IMR-90 (cell line): ENCODE measurements around the gene P2RY2. TPM values are rescaled to one million over a fixed set of nuclear protein-coding genes. Genes with fewer than 3 reads are reported as not detected.

ENCODE experiments used
- ATAC-seq: fragments of 200-7000 bp; cut with Tn5 transposase; 2 replicates; pipeline ENCODE4 v1.9.1; 2020; ENCODE audit warnings: low read depth, mild to moderate bottlenecking, moderate library complexity
- BruUV-seq: library from RNA; stranded (reverse); fragments of 400-500 nt; replicated peaks from 2 replicates; lab custom pipeline; 2021; lab: Mats Ljungman, UMichigan
- CTCF ChIA-PET: fragments of 300-600 bp; formaldehyde crosslinking; extraction: SDS; loops from one replicate; lab custom pipeline; 2021; ENCODE audit warnings: antibody characterized with exemption; lab: Yijun Ruan, JAX
- POLR2A ChIA-PET: fragments of 300-600 bp; sonication (Branson Sonifier 250); formaldehyde crosslinking; loops from one replicate; lab custom pipeline; 2022; ENCODE audit warnings: antibody characterized with exemption; ENCODE audit not compliant: unreplicated experiment; lab: Charles Lee
- DNase-seq: peaks from one replicate; pipeline ENCODE4 v3.0.0; 2013
- H2AFZ ChIP-seq: replicated peaks from 2 replicates; pipeline ENCODE3; 2013; ENCODE audit warnings: low read length, mild to moderate bottlenecking; ENCODE audit not compliant: poor library complexity
- H2AK5ac ChIP-seq: 2 replicates; pipeline ENCODE4 v1.6.1; 2013; ENCODE audit warnings: low read depth, low read length, inconsistent platforms
- H2AK9ac ChIP-seq: replicated peaks from 2 replicates; pipeline ENCODE3; 2013; ENCODE audit warnings: mild to moderate bottlenecking, low read depth, low read length, moderate library complexity; ENCODE audit not compliant: poor library complexity
- H2BK120ac ChIP-seq: 2 replicates; pipeline ENCODE4 v1.6.1; 2013; ENCODE audit warnings: low read depth, low read length, inconsistent platforms
- H2BK15ac ChIP-seq: 3 replicates; pipeline ENCODE4 v1.6.1; 2013; ENCODE audit warnings: low read depth, low read length, inconsistent platforms
- H2BK20ac ChIP-seq: 2 replicates; pipeline ENCODE4 v1.6.1; 2013; ENCODE audit warnings: low read depth, mild to moderate bottlenecking, inconsistent platforms, low read length, moderate library complexity
- H2BK5ac ChIP-seq: 2 replicates; pipeline ENCODE4 v1.6.1; 2013; ENCODE audit warnings: mild to moderate bottlenecking, low read depth, low read length, inconsistent platforms; ENCODE audit not compliant: poor library complexity, severe bottlenecking
- H3K14ac ChIP-seq: replicated peaks from 2 replicates; pipeline ENCODE4 v1.6.1; 2013; ENCODE audit warnings: low read depth, low read length, inconsistent platforms
- H3K18ac ChIP-seq: 2 replicates; pipeline ENCODE4 v1.6.1; 2013; ENCODE audit warnings: low read depth, low read length, control low read depth
- H3K23ac ChIP-seq: 2 replicates; pipeline ENCODE4 v1.6.1; 2013; ENCODE audit warnings: low read depth, low read length, inconsistent platforms
- H3K27ac ChIP-seq: 2 replicates; pipeline ENCODE4 v1.5.1; 2013; ENCODE audit warnings: mild to moderate bottlenecking, control low read depth, low read length; ENCODE audit not compliant: insufficient read depth
- H3K27me3 ChIP-seq: 2 replicates; pipeline ENCODE4 v1.6.1; 2013; ENCODE audit warnings: low read length; ENCODE audit not compliant: control insufficient read depth, insufficient read depth
- H3K36me3 ChIP-seq: 2 replicates; pipeline ENCODE4 v1.6.1; 2013; ENCODE audit warnings: low read length, mixed read lengths; ENCODE audit not compliant: control insufficient read depth, insufficient read depth
- H3K4ac ChIP-seq: 2 replicates; pipeline ENCODE4 v1.6.1; 2013; ENCODE audit warnings: low read depth, low read length, inconsistent platforms
- H3K4me1 ChIP-seq: 2 replicates; pipeline ENCODE4 v1.6.1; 2013; ENCODE audit warnings: low read length, mixed read lengths; ENCODE audit not compliant: control insufficient read depth, insufficient read depth
- H3K4me2 ChIP-seq: 2 replicates; pipeline ENCODE4 v1.6.1; 2013; ENCODE audit warnings: low read depth, mild to moderate bottlenecking, control low read depth, low read length, moderate library complexity
- H3K4me3 ChIP-seq: 2 replicates; pipeline ENCODE4 v1.5.1; 2013; ENCODE audit warnings: low read depth, mild to moderate bottlenecking, control low read depth, low read length, moderate library complexity; ENCODE audit not compliant: insufficient read depth
- H3K56ac ChIP-seq: 2 replicates; pipeline ENCODE4 v1.6.1; 2013; ENCODE audit warnings: low read length, inconsistent platforms; ENCODE audit not compliant: insufficient read depth; ENCODE audit errors: extremely low read depth
- H3K79me1 ChIP-seq, 2 experiments: 2 replicates each; pipeline ENCODE4 v1.6.1; 2013; ENCODE audit warnings: low read length in 2 of 2, inconsistent platforms in 1 of 2, low read depth in 1 of 2
- H3K9ac ChIP-seq: 2 replicates; pipeline ENCODE4 v1.6.1; 2013; ENCODE audit warnings: low read depth, low read length, control low read depth
- H3K9me1 ChIP-seq: 2 replicates; pipeline ENCODE4 v1.6.1; 2013; ENCODE audit warnings: low read length, inconsistent platforms; ENCODE audit not compliant: insufficient read depth
- H3K9me3 ChIP-seq: 2 replicates; pipeline ENCODE4 v1.6.1; 2013; ENCODE audit warnings: low read length; ENCODE audit not compliant: control insufficient read depth, insufficient read depth
- H4K20me1 ChIP-seq: 2 replicates; pipeline ENCODE4 v1.6.1; 2013; ENCODE audit warnings: low read length, inconsistent platforms; ENCODE audit not compliant: insufficient read depth
- H4K5ac ChIP-seq: 2 replicates; pipeline ENCODE4 v1.6.1; 2013; ENCODE audit warnings: mild to moderate bottlenecking, low read depth, low read length, control low read depth
- H4K8ac ChIP-seq, 2 experiments: 2 replicates each; pipeline ENCODE4 v1.6.1; 2013; ENCODE audit warnings: low read depth in 2 of 2, low read length in 2 of 2, control low read depth in 1 of 2, inconsistent platforms in 1 of 2
- H4K91ac ChIP-seq: 2 replicates; pipeline ENCODE4 v1.6.1; 2013; ENCODE audit warnings: low read depth, low read length, inconsistent platforms; ENCODE audit not compliant: insufficient read depth
- BHLHE40 ChIP-seq: fragments of 150-350 bp; IDR thresholded peaks from 2 replicates; pipeline ENCODE4 v1.6.1; 2016; ENCODE audit warnings: mild to moderate bottlenecking, low read depth, low read length
- CEBPB ChIP-seq: IDR thresholded peaks from 2 replicates; pipeline ENCODE4 v1.6.1; 2012; ENCODE audit warnings: low read depth, low read length, improper control_type of control experiment
- CTCF ChIP-seq: conservative IDR thresholded peaks from 2 replicates; pipeline ENCODE4 v1.5.1; 2012; ENCODE audit warnings: mild to moderate bottlenecking, low read depth, low read length, improper control_type of control experiment
- ELK1 ChIP-seq: fragments of 150-350 bp; IDR thresholded peaks from 2 replicates; pipeline ENCODE4 v1.6.1; 2016; ENCODE audit warnings: low read depth, mild to moderate bottlenecking, low read length, moderate library complexity, borderline replicate concordance
- FOS ChIP-seq: fragments of 150-350 bp; IDR thresholded peaks from 2 replicates; pipeline ENCODE4 v1.6.1; 2016; ENCODE audit warnings: low read depth, low read length
- MAFK ChIP-seq: IDR thresholded peaks from 2 replicates; pipeline ENCODE4 v1.6.1; 2012; ENCODE audit warnings: low read depth, low read length, improper control_type of control experiment
- MAZ ChIP-seq: IDR thresholded peaks from 2 replicates; pipeline ENCODE4 v1.6.1; 2012; ENCODE audit warnings: low read depth, mild to moderate bottlenecking, low read length, improper control_type of control experiment, moderate library complexity, borderline replicate concordance
- NFE2L2 ChIP-seq: fragments of 150-350 bp; IDR thresholded peaks from 2 replicates; pipeline ENCODE4 v1.6.1; 2016; ENCODE audit warnings: low read depth, mild to moderate bottlenecking, low read length
- POLR2A ChIP-seq: IDR thresholded peaks from 2 replicates; pipeline ENCODE4 v1.6.1; 2012; ENCODE audit warnings: mild to moderate bottlenecking, low read depth, low read length
- RAD21 ChIP-seq: IDR thresholded peaks from 2 replicates; pipeline ENCODE4 v1.6.1; 2012; ENCODE audit warnings: low read length, improper control_type of control experiment
- RCOR1 ChIP-seq: IDR thresholded peaks from 2 replicates; pipeline ENCODE4 v1.6.1; 2012; ENCODE audit warnings: mild to moderate bottlenecking, low read length, improper control_type of control experiment; ENCODE audit not compliant: insufficient replicate concordance
- RFX5 ChIP-seq: IDR thresholded peaks from 2 replicates; pipeline ENCODE4 v1.8.0; 2012; ENCODE audit warnings: low read depth, mild to moderate bottlenecking, low read length, moderate library complexity
- SMC3 ChIP-seq: fragments of 150-350 bp; IDR thresholded peaks from 2 replicates; pipeline ENCODE4 v1.6.1; 2016; ENCODE audit warnings: low read depth, mild to moderate bottlenecking, antibody characterized with exemption, low read length, moderate library complexity
- USF2 ChIP-seq: fragments of 150-350 bp; IDR thresholded peaks from 2 replicates; pipeline ENCODE4 v1.6.1; 2017; ENCODE audit warnings: mild to moderate bottlenecking, antibody characterized with exemption, low read length, low read depth
- WGBS, 2 experiments: methylation state at CpG; one replicate each; pipeline versions ENCODE4 v1.1.5 to v1.1.7; 2013; ENCODE audit warnings: missing lambda C conversion rate in 2 of 2; ENCODE audit not compliant: insufficient read length in 1 of 2; ENCODE audit errors: extremely low coverage in 2 of 2; 5-methylcytosine and 5-hydroxymethylcytosine counted together
- dilution Hi-C: fragments of 300-500 bp; cut with HindIII; formaldehyde crosslinking; loops from one replicate; pipeline ENCODE4 v1.14.3; 2018; ENCODE audit warnings: low sequenced_read_pairs; ENCODE audit not compliant: unreplicated experiment
- in situ Hi-C: fragments of 300-500 bp; cut with MboI; formaldehyde crosslinking; loops from 3 replicates; pipeline ENCODE4 v1.14.3; 2019; ENCODE audit warnings: low sequenced_read_pairs, inconsistent platforms, mixed read lengths
- intact Hi-C: fragments of 100-400 bp; cut with micrococcal nuclease; formaldehyde crosslinking; loops from 2 replicates; pipeline ENCODE4 v1.10.0; 2022
- polyA plus RNA-seq, 3 experiments: library from polyadenylated mRNA; depleted of rRNA; stranded (reverse); fragments of >200 nt; gene quantifications; 2 replicates each; pipeline ENCODE4 v1.2.3, GENCODE V29; 2012; ENCODE audit warnings: low replicate concordance in 1 of 3
- total RNA-seq: library from RNA; depleted of rRNA; stranded (reverse); fragments of >200 nt; gene quantifications from 2 replicates; pipeline ENCODE4 v1.2.3, GENCODE V29; 2012

Gene P2RY2
- total and polyA plus RNA-seq, 2 of the 4 experiments (the other 2 are of a cell fraction): not detected

GRCh38 chr11:73218830-73219215 lies 742 bp downstream of the P2RY2 start:
- Histone ChIP-seq H2BK120ac (no peak overlapping the region), H4K8ac (no peak overlapping the region), H3K27me3 (peaks cover 59% of the 10 kb centered on the region), H2BK15ac (no peak overlapping the region), H3K9me3 (no peaks in the 10 kb centered on the region), H2AFZ (peak overlapping the region; percentile 90), H4K91ac (no peak overlapping the region), H3K4ac (no peak overlapping the region), H2AK9ac (no peak overlapping the region), H3K4me2 (peak overlapping the region; percentile 86), H3K14ac (no peak overlapping the region), H3K4me3 (no peak overlapping the region; the same call in 1 of the 2 replicates), H3K27ac (no peak overlapping the region), H3K36me3 (no peaks in the 10 kb centered on the region), H4K20me1 (no peaks in the 10 kb centered on the region), H3K9ac (no peak overlapping the region), H3K23ac (no peak overlapping the region), H3K79me1 (no peaks in the 10 kb centered on the region), H2AK5ac (no peak overlapping the region), H2BK5ac (no peak overlapping the region), H2BK20ac (no peak overlapping the region), H4K5ac (no peak overlapping the region), H3K9me1 (no peaks in the 10 kb centered on the region; the same call in 1 of the 2 replicates), H3K56ac (no peak overlapping the region), H3K18ac (no peak overlapping the region), H3K4me1 (no peaks in the 10 kb centered on the region; the same call in 1 of the 2 replicates)
- POLR2A ChIA-PET: no interaction called here
- in situ Hi-C loops: no loop called here
- CTCF ChIA-PET: interaction anchor here (0.6 to 1.5 kb wide), 2 partner anchors 15 to 84 kb away, joined by 3 to 4 read pairs; no protein-coding TSS in a partner anchor
- TF ChIP-seq SMC3 (no peak), CTCF (no peak), RAD21 (no peak), BHLHE40 (no peak), RFX5 (no peak), MAZ (no peak), POLR2A (no peak), MAFK (no peak), FOS (no peak), CEBPB (no peak), ELK1 (no peak), USF2 (no peak), RCOR1 (no peak), NFE2L2 (no peak)
- 43% methylated on average over 5 of the region's 9 CpGs; no CpG with 5 or more reads in 1 of the 2 experiments for WGBS, 2 experiments
- dilution Hi-C loops: no loop called here
- no TSS peak for BruUV-seq
- ATAC-seq: no peak
- DNase-seq: no peak
- intact Hi-C loops: no loop called here
